ENCODE data around the gene TMEM101.

DNA sequence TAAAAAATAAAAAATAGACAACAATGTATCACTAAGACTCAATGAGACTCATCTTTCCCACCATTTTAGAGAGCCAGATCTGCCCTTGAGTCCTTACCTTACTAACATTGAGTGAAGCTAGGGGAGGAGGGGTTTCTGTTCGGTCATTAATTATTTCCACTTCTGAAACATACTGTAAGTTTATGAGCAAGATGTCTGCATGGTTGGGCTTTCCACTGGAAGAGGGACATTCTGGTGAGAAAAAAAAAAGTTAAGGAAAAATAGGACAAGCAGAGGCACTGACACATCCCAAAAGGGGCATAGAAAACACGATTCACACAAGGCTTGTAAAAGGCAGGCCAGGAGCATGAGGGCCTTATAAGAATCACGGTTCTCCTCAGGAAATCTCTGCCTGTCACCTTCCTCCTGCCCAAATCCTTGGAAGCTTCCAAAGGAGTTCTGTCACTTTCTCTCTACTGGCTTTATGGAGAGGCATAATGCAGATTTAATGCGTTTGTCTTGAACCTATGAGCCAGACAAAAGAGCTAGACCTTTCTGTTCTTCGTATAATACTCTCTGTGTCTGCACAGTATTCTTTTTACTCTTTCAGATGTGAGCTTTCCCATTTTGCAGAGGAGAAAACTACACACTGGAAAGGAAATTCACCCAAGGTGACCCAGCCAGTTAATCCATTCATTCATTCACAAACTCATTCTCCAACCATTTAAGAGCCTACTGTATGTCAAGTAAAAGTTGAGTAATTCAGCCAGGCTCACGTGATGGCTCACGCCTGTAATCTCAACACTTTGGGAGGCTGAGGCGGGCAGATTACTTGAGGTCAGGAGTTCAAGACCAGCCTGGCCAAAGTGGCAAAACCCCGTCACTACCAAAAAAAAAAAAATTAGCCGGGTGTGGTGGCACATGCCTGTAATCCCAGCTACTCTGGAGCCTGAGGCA lies 49.2 kb upstream of the TMEM101 start:
- TF ChIP-seq YY1 (IDR thresholded peaks at IDR 0.05; ENCODE audit: insufficient read depth, insufficient read length) (no peak), ZNF274 (IDR thresholded peaks at IDR 0.05; ENCODE audit: low read depth, low read length) (no peak), SUZ12 (IDR thresholded peaks at IDR 0.05; ENCODE audit: extremely low read depth, insufficient read depth, insufficient read length) (no peak)

Data from NT2/D1 (cell line).